GF-D8 (cell line): ENCODE data around the gene OR7C1.
A peak's percentile ranks its signal among the peaks of the same experiment; 100 is the strongest.
"Not testable (repeated sequence)": the region's sequence is repeated elsewhere in the genome, so short reads cannot be mapped to it uniquely, and the experiment has no call there.

ENCODE experiments used
- DNase-seq: peaks from one replicate; lab custom pipeline; 2025; lab: John Stamatoyannopoulos, UW

Gene OR7C1

GRCh38 chr19:14784730-14785101 is 50.3 kb downstream of the OR7C1 start:
- DNase-seq, result peak; percentile 75

DNA sequence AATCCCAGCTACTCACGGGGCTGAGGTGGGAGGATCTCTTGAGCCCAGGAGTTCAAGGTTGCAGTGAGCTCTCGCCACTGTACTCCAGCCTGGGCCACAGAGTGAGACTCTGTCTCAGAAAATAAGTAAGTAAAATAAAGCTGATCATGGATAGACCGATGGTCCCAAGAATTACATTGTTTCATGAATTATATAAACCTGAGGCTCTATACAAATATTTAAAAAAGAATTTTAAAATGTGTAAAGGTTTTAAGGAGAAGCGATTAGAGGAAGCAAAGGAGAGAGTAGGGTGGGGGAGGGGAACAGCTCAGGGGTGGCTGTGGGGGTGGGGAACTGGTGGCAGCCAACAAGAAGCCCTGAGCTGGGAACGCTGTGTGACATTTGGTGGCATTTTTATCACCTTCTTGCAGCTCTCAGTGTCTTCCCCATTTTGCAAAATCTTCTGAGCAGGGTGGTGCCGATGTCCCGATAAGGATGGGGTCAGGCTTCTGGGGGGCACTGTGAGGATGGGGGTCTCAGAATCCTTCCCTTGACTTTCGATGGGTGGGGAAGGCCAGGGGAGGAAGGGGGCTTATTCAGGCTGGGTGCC is 51.5 kb downstream of the OR7C1 start:
- peak; percentile 70 for DNase-seq

- DNase-seq, result peak; percentile 35
Measured at GRCh38 chr19:14782626-14783409, 52.2 kb downstream of the OR7C1 start.

- DNase-seq, result not testable (repeated sequence)
Measured at GRCh38 chr19:14781713-14782536, 53.1 kb downstream of the OR7C1 start.

DNA sequence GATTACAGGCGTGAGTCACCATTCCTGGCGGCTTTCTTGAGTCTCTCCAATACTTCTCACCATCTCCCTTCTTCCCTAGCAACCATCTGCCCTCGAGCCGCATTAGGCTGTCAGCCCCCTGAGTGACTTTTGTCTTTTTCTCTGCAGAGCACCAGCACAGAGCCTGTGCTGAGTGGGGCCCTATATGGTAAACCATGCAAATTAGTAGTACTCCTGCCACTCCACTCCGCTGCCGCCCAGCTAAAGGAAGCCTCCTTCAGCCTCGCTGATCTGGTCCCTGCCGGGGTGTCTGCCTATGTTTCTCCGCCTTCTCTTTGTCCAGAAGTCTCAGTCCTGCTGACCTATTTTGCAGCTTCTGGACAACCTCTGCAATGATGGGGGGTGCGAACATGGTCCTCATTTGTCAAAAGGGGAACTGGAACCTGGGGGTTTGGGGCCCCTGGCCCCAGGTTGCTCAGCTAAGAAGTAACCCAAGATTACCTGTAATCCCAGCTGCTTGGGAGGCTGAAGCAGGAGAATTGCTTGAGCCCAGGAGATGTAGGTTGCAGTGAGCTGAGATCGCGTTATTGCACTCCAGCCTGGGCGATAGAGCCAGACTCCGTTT is 54.3 kb downstream of the OR7C1 start:
- DNase-seq, result not testable (repeated sequence)

- no peak for DNase-seq
Measured at GRCh38 chr19:14779151-14779550, 55.8 kb downstream of the OR7C1 start.

DNA sequence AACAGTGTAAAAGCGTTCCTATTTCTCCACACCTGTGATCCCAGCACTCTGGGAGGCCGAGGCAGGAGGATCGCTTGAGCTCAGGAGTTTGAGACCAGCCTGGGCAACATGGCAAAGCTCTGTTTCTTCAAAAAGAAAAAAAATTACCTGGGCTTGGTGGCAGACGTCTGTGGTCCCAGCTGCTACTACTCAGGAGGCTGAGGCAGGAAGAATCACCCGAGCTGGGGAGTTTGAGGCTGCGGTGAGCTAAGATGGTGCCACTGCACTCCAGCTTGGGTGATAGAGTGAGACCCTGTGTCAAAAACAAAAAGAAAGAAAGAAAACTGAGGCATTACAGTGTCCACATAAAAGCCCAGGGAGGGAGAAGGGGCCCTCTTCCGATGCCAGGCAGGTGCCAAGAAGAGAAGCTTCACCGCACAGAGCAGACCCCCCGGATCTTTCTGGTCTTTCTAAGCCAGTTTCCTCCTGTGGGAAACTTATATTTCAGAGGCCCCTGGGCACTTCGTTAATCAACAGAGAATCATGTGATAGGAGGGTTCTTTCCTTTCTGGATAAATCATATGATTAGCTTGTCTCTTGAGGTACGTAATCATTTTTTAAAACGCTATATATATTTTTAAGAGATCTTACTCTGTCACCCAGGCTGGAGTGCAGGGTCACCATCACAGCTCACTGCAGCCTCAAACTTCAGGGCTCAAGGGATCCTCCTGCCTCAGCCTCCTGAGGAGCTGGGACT is 56.7 kb downstream of the OR7C1 start, which contains the start of gene ADGRE2:
Gene ADGRE2, minus strand, starts transcription at position 451 of the 736 bp plus-strand sequence. CDS start 1,804 bp downstream, outside the sequence.
- DNase-seq, result not testable (repeated sequence)

DNA sequence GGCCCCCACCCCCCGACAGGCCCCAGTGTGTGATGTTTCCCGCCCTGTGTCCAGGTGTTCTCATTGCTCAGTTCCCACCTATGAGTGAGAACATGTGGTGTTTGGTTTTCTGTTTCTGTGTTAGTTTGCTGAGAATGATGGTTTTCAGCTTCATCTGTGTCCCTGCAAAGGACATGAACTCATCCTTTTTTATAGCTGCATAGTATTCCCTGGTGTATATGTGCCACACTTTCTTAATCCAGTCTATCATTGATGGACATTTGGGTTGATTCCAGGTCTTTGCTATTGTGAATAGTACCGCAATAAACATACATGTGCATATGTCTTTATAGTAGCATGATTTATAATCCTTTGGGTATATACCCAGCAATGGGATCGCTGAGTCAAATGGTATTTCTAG is 57.3 kb downstream of the OR7C1 start:
- DNase-seq, result not testable (repeated sequence)

- peak; percentile 63 for DNase-seq
Measured at GRCh38 chr19:14775869-14776586, 59.0 kb downstream of the OR7C1 start.

- not testable (repeated sequence) for DNase-seq
Measured at GRCh38 chr19:14775326-14775725, 59.7 kb downstream of the OR7C1 start.

DNA sequence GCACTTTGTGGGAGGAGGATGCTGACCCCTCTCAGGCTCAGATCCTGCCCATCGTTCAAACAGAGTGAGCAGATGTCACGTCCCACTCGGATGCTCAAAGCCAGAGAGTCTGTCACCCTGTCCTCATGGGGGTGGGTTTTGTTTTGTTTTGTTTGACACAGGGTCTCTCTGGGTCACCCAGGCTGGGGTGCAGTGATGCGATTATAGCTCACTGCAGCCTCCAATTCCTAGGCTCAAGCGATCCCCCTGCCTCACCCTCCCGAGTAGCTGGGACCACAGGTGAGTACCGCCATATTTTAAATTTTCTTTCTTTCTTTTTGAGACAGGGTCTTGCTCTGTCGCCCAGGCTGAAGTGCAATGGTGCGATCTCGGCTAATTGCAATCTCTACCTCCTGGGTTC is 60.6 kb downstream of the OR7C1 start:
- no peak for DNase-seq

- not testable (repeated sequence) for DNase-seq
Measured at GRCh38 chr19:14773722-14774121, 61.3 kb downstream of the OR7C1 start.

GRCh38 chr19:14772995-14773394 is 62.0 kb downstream of the OR7C1 start:
- no peak for DNase-seq

DNA sequence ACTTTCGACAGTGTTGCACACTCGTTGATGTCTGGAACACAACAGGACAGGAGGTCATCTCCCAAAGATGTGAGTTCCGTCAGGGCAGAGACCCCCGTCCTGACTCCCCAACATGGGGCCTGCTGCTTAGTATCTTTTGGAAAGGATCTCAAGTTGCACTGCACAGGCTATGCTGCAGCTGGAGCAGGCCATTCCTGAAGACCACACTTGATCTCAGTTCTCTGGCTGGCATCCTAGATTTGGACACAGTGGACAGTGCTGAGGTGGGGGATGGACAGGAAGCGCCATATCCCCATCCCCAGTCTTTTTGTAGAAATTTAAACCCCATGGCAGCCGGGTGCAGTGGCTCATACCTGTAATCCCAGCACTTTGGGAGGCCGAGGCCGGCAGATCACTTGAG is 62.5 kb downstream of the OR7C1 start:
- DNase-seq, result no peak

- no peak for DNase-seq
Measured at GRCh38 chr19:14770944-14771839, 63.8 kb downstream of the OR7C1 start.

DNA sequence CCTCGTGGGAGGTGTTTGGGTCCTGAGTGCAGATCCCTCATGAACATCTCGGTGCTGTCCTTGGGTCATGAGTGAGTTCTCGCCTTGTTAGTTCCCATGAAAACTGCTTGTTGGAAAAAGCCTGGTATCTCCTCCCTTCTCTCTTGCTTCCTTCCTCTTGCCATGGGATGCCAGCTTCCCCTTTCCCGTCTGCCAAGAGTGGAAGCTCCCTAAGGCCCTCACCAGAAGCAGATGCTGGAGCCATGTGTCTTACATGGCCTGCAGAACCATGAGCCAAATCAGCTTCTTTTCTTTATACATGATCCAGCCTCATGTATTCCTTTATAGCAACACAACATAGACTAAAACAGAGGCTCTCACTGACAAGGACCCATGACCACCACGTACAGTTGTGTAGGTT is 64.8 kb downstream of the OR7C1 start:
- DNase-seq, result no peak

DNA sequence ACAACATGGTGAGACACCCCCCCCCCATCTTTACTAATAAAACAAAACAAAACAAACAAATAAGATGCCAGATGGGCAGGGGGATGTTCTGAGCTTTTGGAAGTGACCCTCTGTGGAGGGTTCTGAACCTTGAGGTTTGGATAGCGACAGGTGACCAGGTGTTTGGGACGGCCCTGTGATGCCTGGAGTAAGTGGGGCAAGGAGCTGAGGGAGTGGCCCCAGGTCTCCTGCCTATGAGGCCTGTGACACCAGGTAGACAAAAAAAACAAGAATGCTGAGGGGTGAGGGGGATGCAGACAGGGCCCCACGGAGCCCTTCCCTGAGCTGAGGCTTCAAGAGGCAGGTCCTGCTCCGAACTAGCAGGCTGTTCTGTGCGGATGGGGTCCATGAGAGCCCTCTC is 65.8 kb downstream of the OR7C1 start:
- no peak for DNase-seq

GRCh38 chr19:14768001-14768400 is 67.0 kb downstream of the OR7C1 start:
- no peak for DNase-seq

DNA sequence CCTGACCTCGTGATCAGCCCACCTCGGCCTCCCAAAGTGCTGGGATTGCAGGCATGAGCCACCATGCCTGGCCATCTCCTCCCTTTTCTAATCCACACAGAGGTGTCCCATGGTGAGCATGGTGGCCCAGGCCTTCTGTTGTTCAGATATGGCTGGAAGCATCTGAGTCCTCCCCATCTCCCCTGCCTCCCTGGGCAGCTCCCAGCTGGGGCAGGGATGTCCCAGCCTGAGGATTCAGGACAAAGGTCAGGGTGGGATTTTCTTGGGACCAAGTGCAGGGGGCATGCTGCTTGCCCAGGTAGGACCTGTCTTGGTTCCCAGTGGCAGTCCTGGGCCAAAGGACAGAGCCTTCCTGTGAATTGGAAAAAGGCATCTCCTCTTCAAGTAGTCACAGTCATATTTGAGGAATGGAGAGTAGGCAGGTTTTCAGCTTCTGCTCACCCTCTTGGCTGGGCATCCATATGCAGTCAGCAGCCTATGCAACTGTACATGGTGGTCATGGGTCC is 67.5 kb downstream of the OR7C1 start:
- DNase-seq, result no peak

DNA sequence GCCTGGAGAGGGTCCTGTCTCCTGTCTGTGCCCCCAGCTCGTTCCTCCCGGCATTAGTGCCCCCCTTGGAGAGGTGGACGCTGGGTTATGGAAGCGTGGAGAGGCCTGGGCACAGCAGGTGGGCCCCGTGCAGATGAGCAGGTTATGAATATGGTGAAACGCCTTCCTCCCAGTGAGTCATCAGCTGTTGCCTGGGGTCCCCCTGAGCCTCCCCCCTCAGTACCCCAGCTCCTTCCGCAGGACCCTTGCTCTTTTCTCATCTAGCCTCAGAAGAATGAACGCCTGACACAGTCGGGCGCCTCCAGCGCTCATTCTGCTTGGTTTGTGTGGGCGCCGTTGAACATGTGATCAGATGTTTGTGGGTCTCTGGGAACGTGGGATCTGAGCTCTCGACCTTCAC is 69.1 kb downstream of the OR7C1 start:
- not testable (repeated sequence) for DNase-seq
